Transverse colon (tissue), 4 donors: ENCODE measurements around the gene WDR18. TPM values are rescaled to one million over a fixed set of nuclear protein-coding genes. Genes with fewer than 3 reads are reported as not detected.

ENCODE experiments used
- DNase-seq: peaks from one replicate; pipeline ENCODE4 v3.0.0-alpha.2; 2019
- H3K27ac ChIP-seq, 4 donors: fragments of 200-600 bp; sonication (generic); 2 replicates each; pipeline ENCODE4 v1.5.1; 2016 to 2018; ENCODE audit warnings: inconsistent platforms in 4 of 4
- H3K27me3 ChIP-seq: fragments of 200-600 bp; sonication (generic); 2 replicates; pipeline ENCODE4 v1.5.1; 2017; ENCODE audit warnings: inconsistent platforms
- H3K36me3 ChIP-seq, 4 donors: fragments of 200-600 bp; sonication (generic); 2 replicates each; pipeline ENCODE4 v1.5.1; 2017 to 2019; ENCODE audit warnings: inconsistent platforms in 4 of 4
- H3K4me1 ChIP-seq, 4 donors: fragments of 200-600 bp; sonication (generic); 2 replicates each; pipeline ENCODE4 v1.5.1; 2017 to 2020; ENCODE audit warnings: inconsistent platforms in 4 of 4
- H3K4me3 ChIP-seq, 4 donors: fragments of 200-600 bp; sonication (generic); 1 replicate in 1 of 4; 2 replicates in 3 of 4; pipeline versions ENCODE4 v1.5.1 to v1.6.1; 2017 to 2019; ENCODE audit warnings: inconsistent platforms in 4 of 4
- H3K9me3 ChIP-seq, 2 donors: fragments of 200-600 bp; sonication (generic); 2 replicates each; pipeline ENCODE4 v1.5.1; 2017 to 2019; ENCODE audit warnings: inconsistent platforms in 2 of 2
- CTCF ChIP-seq, 5 experiments: fragments of 200-600 bp in 3 of 5; fragments of 450-650 bp in 2 of 5; sonication (generic) in 3 of 5; IDR thresholded peaks; 1 replicate in 2 of 5; 2 replicates in 3 of 5; pipeline ENCODE4 v1.5.1; 2016 to 2017; ENCODE audit warnings: antibody characterized with exemption in 5 of 5, inconsistent platforms in 3 of 5, mild to moderate bottlenecking in 2 of 5, moderate library complexity in 1 of 5
- EP300 ChIP-seq: sonication (generic); formaldehyde crosslinking; IDR thresholded peaks from one replicate; pipeline ENCODE4 v1.6.1; 2017; ENCODE audit warnings: antibody characterized with exemption, low read depth
- POLR2A ChIP-seq: fragments of 450-650 bp; IDR thresholded peaks from one replicate; pipeline ENCODE4 v1.6.1; 2016; ENCODE audit warnings: antibody characterized with exemption, mild to moderate bottlenecking, moderate library complexity
- POLR2AphosphoS5 ChIP-seq, 3 donors: sonication (generic); formaldehyde crosslinking; IDR thresholded peaks; one replicate each; pipeline ENCODE4 v1.6.1; 2016; ENCODE audit warnings: antibody characterized with exemption in 3 of 3
- WGBS, 2 donors: methylation state at CpG; one replicate each; pipeline ENCODE4 v1.1.5; 2018; ENCODE audit warnings: low coverage in 1 of 2; 5-methylcytosine and 5-hydroxymethylcytosine counted together
- in situ Hi-C, 4 donors: fragments of 200-750 bp; cut with MboI; loops; one replicate each; pipeline versions ENCODE4 v1.15.0 to v1.15.1; 2017; ENCODE audit warnings: low sequenced_read_pairs in 3 of 4, low pct_ligation_motif_present in 1 of 4, low pct_unique_long_range_greater_than_20kb in 1 of 4
- intact Hi-C: fragments of 100-400 bp; cut with DNase I; formaldehyde crosslinking; loops from one replicate; pipeline ENCODE4 v1.15.1; 2023; ENCODE audit warnings: low total_unique reads
- total RNA-seq, 4 donors: library from RNA; depleted of rRNA; stranded (reverse); fragments of >200 nt; gene quantifications; one replicate each; pipeline ENCODE4 v1.1.0, GENCODE V29; 2016

WDR18 gene
- total RNA-seq, 4 donors from 2014 or later, result 23.1 to 47.4 (median 39.0) TPM

GRCh38 chr19:953445-954271 lies 30.5 kb upstream of the WDR18 start:
- H3K9me3 ChIP-seq, result no peaks in the 10 kb centered on the region

GRCh38 chr19:954272-954671 lies 29.9 kb upstream of the WDR18 start:
- in situ Hi-C loops (no loop called here), intact Hi-C loops (no loop called here)
- no peak for DNase-seq
- WGBS, 2 donors, result 74% methylated on average over 14 of the region's 14 CpGs; no CpG with 5 or more reads in 1 of the 2 donors
- Histone ChIP-seq H3K4me3 (no peak overlapping the region), H3K27me3 (peaks cover 4% of the 10 kb centered on the region), H3K9me3 (no peaks in the 10 kb centered on the region), H3K27ac (no peak overlapping the region), H3K36me3 (no peaks in the 10 kb centered on the region), H3K4me1 (peaks cover 20 to 43% (median 25%) of the 10 kb centered on the region in 4 donors)
- TF ChIP-seq POLR2AphosphoS5 (IDR thresholded peaks at IDR 0.05) (no peak), CTCF (IDR thresholded peaks at IDR 0.05) (no peak), EP300 (no peak), POLR2A (no peak)

More at GRCh38 chr19:953445-954271, 30.5 kb upstream of the WDR18 start:
- WGBS, 2 donors, result 50% methylated on average over 29 of the region's 33 CpGs; no CpG with 5 or more reads in 1 of the 2 donors
- H3K4me1 ChIP-seq, result peaks cover 20 to 43% (median 25%) of the 10 kb centered on the region in 4 donors
- TF ChIP-seq EP300 (no peak), POLR2A (no peak), POLR2AphosphoS5 (IDR thresholded peaks at IDR 0.05) (no peak), CTCF (IDR thresholded peaks at IDR 0.05) (no peak)
- peak overlapping the region in 3 of 4 donors; percentile 57 to 63 (median 61) for H3K27ac ChIP-seq
- H3K36me3 ChIP-seq, result no peaks in the 10 kb centered on the region
- H3K4me3 ChIP-seq, result peak overlapping the region in 2 of 4 donors; percentile 17 to 31
- in situ Hi-C loops (no loop called here), intact Hi-C loops (no loop called here)
- H3K27me3 ChIP-seq, result peaks cover 4% of the 10 kb centered on the region
- no peak for DNase-seq

- in situ Hi-C loops, result no loop called here
- H3K9me3 ChIP-seq, result no peaks in the 10 kb centered on the region
- H3K4me3 ChIP-seq, result no peak overlapping the region
- H3K36me3 ChIP-seq, result no peaks in the 10 kb centered on the region
- no peak for TF ChIP-seq POLR2AphosphoS5 (IDR thresholded peaks at IDR 0.05)
- no peak for TF ChIP-seq POLR2A
- TF ChIP-seq CTCF (IDR thresholded peaks at IDR 0.05), result no peak
- TF ChIP-seq EP300, result no peak
- intact Hi-C loops, result no loop called here
- 72% methylated on average over 43 of the region's 43 CpGs; no CpG with 5 or more reads in 1 of the 2 donors for WGBS, 2 donors
- peak; percentile 51 for DNase-seq
- H3K27ac ChIP-seq, result no peak overlapping the region
- peaks cover 4% of the 10 kb centered on the region for H3K27me3 ChIP-seq
- H3K4me1 ChIP-seq, result peaks cover 20 to 43% (median 25%) of the 10 kb centered on the region in 4 donors
Observed at GRCh38 chr19:954672-955494, 29.3 kb upstream of the WDR18 start.
